Measurements from ENCODE around the gene HOXA2. TPM values are rescaled to one million over a fixed set of nuclear protein-coding genes. Genes with fewer than 3 reads are reported as not detected.

The HOXA2 gene
- total and polyA plus RNA-seq, 2 experiments from 2014 or later: 0.07 TPM; not detected in 1

DNA sequence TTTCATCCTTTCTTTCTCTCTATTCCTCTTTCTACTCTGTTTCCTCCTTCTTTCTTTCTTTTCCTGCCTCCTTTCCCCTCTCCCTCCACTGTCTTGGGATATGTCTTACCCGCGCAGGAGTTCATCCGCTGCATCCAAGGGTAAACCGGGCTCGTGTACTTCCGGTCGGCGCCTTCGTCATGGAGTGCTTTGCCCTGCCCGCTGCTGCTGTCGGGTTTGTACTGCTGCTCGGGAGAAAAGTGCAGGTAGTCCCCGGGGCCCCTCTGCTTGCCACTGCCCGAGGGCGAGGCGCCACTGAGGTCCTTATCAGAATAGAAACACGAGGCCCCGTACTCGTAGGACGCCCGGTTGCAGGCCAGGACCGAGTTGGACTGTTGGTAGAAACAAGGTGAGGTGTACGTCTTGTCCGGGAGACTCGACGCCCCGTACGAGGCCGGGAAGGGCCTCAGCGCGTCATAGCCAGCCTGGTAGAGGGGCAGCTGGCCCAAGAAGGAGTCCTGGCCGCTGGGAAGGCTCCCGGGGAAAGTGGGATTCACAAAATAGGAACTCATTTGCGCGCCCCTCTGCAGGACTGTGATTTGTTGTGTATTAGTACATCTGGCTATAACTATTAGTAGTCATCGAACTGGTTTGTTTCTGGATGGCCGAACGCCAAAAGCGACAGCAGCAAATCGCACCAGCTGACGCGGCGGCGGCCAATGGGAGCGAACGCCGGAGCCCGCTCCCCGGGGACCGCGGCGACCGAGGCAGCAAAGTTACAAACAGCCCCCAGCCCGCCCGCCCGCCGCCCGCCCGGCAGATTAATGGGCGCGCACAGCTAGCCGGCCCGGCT is 44.9 kb upstream of the HOXA2 start, which contains the start of gene HOXA6:
Gene HOXA6 (minus strand): TSS at position 576 of the 832 bp plus-strand sequence. CDS start 25 bp downstream, at position 551.
- no peak for DNase-seq (ENCODE audit: low spot score)
- H3K4me3 ChIP-seq: no peak within 1 kb of the TSS
- WGBS (ENCODE audit: low lambda C conversion rate, missing lambda C conversion rate): 17% methylated on average over 48 of the region's 63 CpGs
- no peaks in the 10 kb centered on the region for H3K36me3 ChIP-seq (replicated peaks; ENCODE audit: insufficient read depth, low read depth)
- peaks cover 95% of the 10 kb centered on the region for H3K27me3 ChIP-seq
- H3K27ac ChIP-seq: no peak within 1 kb of the TSS
- peak within 1 kb of the TSS; percentile 73 for H3K4me2 ChIP-seq
- H3K9me2 ChIP-seq (replicated peaks; ENCODE audit: insufficient read depth): no peaks in the 10 kb centered on the region
- no peak within 1 kb of the TSS for H2AFZ ChIP-seq
- H3K9me3 ChIP-seq (ENCODE audit: low read depth): no peaks in the 10 kb centered on the region
- peaks cover 17% of the 10 kb centered on the region for H3K4me1 ChIP-seq (ENCODE audit: insufficient read depth)
- no peaks in the 10 kb centered on the region for H4K20me1 ChIP-seq (ENCODE audit: insufficient read depth, poor library complexity, severe bottlenecking)
- TF ChIP-seq, protein P1, sequence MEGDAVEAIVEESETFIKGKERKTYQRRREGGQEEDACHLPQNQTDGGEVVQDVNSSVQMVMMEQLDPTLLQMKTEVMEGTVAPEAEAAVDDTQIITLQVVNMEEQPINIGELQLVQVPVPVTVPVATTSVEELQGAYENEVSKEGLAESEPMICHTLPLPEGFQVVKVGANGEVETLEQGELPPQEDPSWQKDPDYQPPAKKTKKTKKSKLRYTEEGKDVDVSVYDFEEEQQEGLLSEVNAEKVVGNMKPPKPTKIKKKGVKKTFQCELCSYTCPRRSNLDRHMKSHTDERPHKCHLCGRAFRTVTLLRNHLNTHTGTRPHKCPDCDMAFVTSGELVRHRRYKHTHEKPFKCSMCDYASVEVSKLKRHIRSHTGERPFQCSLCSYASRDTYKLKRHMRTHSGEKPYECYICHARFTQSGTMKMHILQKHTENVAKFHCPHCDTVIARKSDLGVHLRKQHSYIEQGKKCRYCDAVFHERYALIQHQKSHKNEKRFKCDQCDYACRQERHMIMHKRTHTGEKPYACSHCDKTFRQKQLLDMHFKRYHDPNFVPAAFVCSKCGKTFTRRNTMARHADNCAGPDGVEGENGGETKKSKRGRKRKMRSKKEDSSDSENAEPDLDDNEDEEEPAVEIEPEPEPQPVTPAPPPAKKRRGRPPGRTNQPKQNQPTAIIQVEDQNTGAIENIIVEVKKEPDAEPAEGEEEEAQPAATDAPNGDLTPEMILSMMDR (IDR thresholded peaks at IDR 0.05; ENCODE audit: poor library complexity): no peak
- TF ChIP-seq EZH2 (IDR thresholded peaks at IDR 0.05; ENCODE audit: borderline replicate concordance) (peak; percentile 82), EZH2phosphoT487 (IDR thresholded peaks at IDR 0.05; ENCODE audit: low read depth, severe bottlenecking, unreplicated experiment) (peak; percentile 23)
- no peaks in the 10 kb centered on the region for H3K79me2 ChIP-seq

- no peak for TF ChIP-seq EZH2 (IDR thresholded peaks at IDR 0.05; ENCODE audit: borderline replicate concordance)
- TF ChIP-seq, protein P1 (IDR thresholded peaks at IDR 0.05; ENCODE audit: poor library complexity): no peak
- TF ChIP-seq EZH2phosphoT487 (IDR thresholded peaks at IDR 0.05; ENCODE audit: low read depth, severe bottlenecking, unreplicated experiment): no peak
Measured at GRCh38 chr7:27146491-27147198, 44.2 kb upstream of the HOXA2 start.

GRCh38 chr7:27145914-27146412 is 43.5 kb upstream of the HOXA2 start:
- H3K9me3 ChIP-seq (ENCODE audit: low read depth): no peaks in the 10 kb centered on the region
- 71% methylated on average over 11 of the region's 11 CpGs for WGBS (ENCODE audit: low lambda C conversion rate, missing lambda C conversion rate)
- DNase-seq (ENCODE audit: low spot score): no peak
- H3K36me3 ChIP-seq (replicated peaks; ENCODE audit: insufficient read depth, low read depth): no peaks in the 10 kb centered on the region
- H3K4me3 ChIP-seq: no peak overlapping the region
- peaks cover 17% of the 10 kb centered on the region for H3K4me1 ChIP-seq (ENCODE audit: insufficient read depth)
- no peak for TF ChIP-seq EZH2 (IDR thresholded peaks at IDR 0.05; ENCODE audit: borderline replicate concordance)
- TF ChIP-seq EZH2phosphoT487 (IDR thresholded peaks at IDR 0.05; ENCODE audit: low read depth, severe bottlenecking, unreplicated experiment): no peak
- TF ChIP-seq, protein P1 (IDR thresholded peaks at IDR 0.05; ENCODE audit: poor library complexity): no peak
- no peaks in the 10 kb centered on the region for H4K20me1 ChIP-seq (ENCODE audit: insufficient read depth, poor library complexity, severe bottlenecking)
- no peak overlapping the region for H3K27ac ChIP-seq
- no peaks in the 10 kb centered on the region for H3K79me2 ChIP-seq
- H2AFZ ChIP-seq: no peak overlapping the region
- H3K4me2 ChIP-seq: no peak overlapping the region
- H3K27me3 ChIP-seq: peaks cover 96% of the 10 kb centered on the region
- H3K9me2 ChIP-seq (replicated peaks; ENCODE audit: insufficient read depth): no peaks in the 10 kb centered on the region

More at GRCh38 chr7:27146491-27147198, 44.2 kb upstream of the HOXA2 start:
- no peak overlapping the region for H2AFZ ChIP-seq
- H3K9me3 ChIP-seq (ENCODE audit: low read depth): no peaks in the 10 kb centered on the region
- no peaks in the 10 kb centered on the region for H3K9me2 ChIP-seq (replicated peaks; ENCODE audit: insufficient read depth)
- H3K4me2 ChIP-seq: no peak overlapping the region
- DNase-seq (ENCODE audit: low spot score): no peak
- H3K36me3 ChIP-seq (replicated peaks; ENCODE audit: insufficient read depth, low read depth): no peaks in the 10 kb centered on the region
- no peaks in the 10 kb centered on the region for H4K20me1 ChIP-seq (ENCODE audit: insufficient read depth, poor library complexity, severe bottlenecking)
- WGBS (ENCODE audit: low lambda C conversion rate, missing lambda C conversion rate): 54% methylated on average over 5 of the region's 5 CpGs
- H3K4me3 ChIP-seq: no peak overlapping the region
- H3K27me3 ChIP-seq: peaks cover 96% of the 10 kb centered on the region
- no peaks in the 10 kb centered on the region for H3K79me2 ChIP-seq
- no peak overlapping the region for H3K27ac ChIP-seq
- H3K4me1 ChIP-seq (ENCODE audit: insufficient read depth): peaks cover 17% of the 10 kb centered on the region

Data from hepatocyte (in vitro differentiated cells).